GM20000 (cell line): ENCODE results near the gene SH3GL3.

Source experiments
- DNase-seq: peaks from one replicate; pipeline ENCODE4 v3.0.0; 2012; ENCODE audit warnings: low spot score
- TF ChIP-seq, protein P1 (sequence below): IDR thresholded peaks from 2 replicates; pipeline ENCODE4 v1.5.1; 2012; ENCODE audit warnings: mild to moderate bottlenecking, control low read depth; ENCODE audit errors: extremely low read depth, missing control alignments

The SH3GL3 gene

DNA sequence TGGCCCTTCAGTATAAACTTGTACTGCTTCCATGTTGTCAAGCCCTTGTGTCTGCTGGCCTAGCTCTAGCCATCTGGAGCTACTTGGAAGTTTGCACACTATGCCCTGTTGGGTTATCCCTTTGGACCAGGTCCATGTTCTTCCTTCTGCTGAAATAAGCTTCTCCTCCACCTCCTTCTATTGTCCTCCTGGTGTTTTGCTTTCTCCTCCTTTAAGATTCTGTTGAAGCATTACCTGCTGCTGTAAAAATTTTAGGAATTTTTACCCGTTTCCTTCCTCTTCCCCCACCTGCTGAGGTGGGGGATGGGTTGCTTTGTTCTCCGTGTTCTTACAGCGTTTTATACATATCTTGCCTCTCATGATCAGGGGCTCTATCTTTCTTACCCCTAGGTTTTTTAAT is 51.7 kb downstream of the SH3GL3 start:
- no peak for DNase-seq
- TF ChIP-seq, protein P1, sequence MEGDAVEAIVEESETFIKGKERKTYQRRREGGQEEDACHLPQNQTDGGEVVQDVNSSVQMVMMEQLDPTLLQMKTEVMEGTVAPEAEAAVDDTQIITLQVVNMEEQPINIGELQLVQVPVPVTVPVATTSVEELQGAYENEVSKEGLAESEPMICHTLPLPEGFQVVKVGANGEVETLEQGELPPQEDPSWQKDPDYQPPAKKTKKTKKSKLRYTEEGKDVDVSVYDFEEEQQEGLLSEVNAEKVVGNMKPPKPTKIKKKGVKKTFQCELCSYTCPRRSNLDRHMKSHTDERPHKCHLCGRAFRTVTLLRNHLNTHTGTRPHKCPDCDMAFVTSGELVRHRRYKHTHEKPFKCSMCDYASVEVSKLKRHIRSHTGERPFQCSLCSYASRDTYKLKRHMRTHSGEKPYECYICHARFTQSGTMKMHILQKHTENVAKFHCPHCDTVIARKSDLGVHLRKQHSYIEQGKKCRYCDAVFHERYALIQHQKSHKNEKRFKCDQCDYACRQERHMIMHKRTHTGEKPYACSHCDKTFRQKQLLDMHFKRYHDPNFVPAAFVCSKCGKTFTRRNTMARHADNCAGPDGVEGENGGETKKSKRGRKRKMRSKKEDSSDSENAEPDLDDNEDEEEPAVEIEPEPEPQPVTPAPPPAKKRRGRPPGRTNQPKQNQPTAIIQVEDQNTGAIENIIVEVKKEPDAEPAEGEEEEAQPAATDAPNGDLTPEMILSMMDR, result no peak

DNA sequence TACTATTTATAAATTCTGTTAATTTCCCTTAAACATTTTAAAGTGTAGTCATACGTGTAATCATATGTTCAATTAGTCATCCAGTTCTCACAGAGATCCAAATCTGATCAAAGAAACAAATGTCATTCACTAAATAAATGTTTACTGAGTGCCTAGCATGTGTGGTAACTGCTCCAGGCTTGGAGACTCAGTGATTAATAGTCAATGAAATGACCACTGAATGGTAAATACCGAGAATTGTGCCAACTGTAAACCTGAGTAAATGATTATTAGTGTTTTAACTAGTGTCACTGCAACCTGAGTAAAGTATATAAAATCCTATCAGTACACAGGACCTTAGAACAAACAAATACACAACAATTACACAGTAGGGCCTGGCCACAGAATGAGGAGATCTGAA is 52.3 kb downstream of the SH3GL3 start:
- DNase-seq, result no peak
- TF ChIP-seq, protein P1, result no peak

DNA sequence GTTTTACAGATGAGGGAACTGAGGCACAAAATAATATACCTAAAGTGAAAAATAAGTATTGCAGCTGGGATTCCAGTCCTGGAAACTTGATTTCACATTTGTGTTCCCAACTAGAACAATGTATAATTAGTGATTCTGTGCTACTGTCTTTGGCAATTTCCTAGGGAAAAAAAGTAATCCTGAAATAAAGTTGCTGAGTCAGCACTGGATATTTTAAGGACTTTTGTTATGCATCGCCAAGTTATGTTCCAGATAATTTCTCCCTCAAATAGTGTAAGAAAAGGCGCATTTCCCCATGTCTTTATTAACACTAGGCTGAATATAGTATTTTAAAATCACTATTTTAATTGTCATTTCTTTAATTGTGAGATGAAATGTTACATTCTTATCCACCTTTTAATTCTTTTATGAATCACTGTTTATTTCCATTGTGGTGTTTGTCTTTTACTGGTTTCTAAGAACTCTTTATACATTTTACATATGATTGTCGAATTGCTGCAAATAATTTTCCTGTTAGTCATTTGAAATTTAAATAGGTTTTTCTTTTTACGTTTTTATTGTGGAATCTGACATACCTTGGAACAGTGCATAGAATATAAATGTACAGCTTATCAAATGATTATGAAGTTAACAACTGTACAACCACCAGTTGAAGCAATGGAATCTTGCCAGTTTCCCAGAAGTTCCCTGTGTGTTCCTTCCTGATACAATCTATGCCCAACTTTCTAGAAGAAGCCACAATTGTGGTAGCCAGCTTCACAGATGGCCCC is 56.6 kb downstream of the SH3GL3 start:
- TF ChIP-seq, protein P1, result no peak
- DNase-seq, result no peak

DNA sequence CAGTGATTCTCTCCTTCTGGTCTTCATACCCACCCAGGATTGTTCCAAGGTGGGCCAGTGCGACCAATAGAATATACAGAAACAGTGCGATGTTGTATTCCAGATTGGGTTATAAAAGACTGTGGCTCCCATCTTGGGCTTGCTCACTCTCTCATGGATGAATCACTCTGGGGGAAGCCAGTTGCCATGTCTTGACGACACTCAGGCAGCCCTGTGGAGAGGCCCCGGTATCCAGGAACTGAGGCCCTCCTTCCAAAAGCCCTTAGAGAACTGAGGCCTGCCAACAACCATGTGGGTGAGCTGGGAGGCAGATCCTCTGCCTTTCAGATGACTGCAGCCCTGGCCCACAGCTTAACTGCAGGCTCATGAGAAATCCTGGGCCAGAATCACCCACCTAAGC is 57.2 kb downstream of the SH3GL3 start:
- TF ChIP-seq, protein P1, result no peak
- no peak for DNase-seq

DNA sequence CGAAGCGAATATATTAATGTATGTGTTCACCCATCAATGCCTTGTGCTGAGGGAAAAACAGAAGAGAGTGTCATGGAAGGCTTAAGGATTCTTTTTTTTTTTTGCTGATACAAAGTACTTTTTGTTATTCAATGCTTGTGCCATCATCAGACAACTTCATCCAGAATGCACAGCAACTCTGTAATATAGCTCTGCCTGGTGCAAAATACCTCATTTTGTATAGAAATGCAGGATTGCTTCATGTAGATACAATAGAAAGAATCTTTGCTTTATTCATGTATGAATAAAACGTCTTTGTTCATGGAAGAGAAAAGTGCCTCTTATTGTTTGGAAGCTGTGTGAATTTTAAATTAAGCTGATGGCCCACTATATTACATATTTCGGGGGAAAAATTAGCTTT is 62.9 kb downstream of the SH3GL3 start:
- no peak for DNase-seq
- TF ChIP-seq, protein P1, result no peak

DNA sequence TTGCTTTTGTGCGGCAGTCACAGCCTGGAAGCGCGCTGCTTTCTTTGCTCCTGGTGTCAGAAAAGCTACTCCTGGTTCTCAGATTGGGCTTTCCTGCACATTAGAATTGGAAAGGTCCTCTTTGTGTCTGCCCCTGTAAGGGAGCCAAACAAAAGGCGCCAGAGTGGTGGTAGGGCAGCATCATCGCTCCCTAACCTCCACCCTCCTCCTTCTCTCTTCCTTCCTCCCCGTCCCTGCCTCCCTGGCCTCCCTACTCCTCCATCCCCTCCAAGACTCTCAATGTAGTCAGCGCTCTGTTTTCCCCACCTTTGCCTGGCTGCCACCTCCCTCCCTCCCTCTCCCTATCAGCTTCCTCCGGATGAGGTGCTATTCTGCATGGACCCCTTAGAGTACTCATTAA is 65.3 kb downstream of the SH3GL3 start:
- no peak for DNase-seq
- TF ChIP-seq, protein P1, result no peak

DNA sequence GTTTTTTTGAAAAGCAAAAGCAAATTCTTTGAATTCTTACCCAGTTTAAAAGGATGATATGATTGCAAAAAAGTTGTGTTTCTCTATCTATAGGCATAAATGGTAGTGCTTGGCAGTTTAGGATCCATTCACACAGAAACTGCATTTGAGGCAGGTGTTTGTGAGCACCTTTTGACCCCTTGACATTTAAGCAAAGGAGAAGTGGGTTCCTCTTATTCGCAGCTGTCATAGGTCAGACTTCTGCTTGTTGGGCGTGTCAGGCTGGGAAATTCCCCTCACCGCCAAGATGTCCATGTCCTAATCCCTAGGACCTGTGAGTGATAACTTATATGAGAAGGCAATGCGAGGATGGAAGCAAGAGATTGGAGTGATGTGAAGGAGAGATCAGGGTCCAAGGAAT is 67.4 kb downstream of the SH3GL3 start:
- TF ChIP-seq, protein P1, result no peak
- DNase-seq, result no peak
